Activated B cell treated with CpG ODN at 0.5 μM for 24 hours (primary cell): ENCODE results near the gene CROT. TPM values are rescaled to one million over a fixed set of nuclear protein-coding genes. Genes with fewer than 3 reads are reported as not detected.

Source experiments
- ATAC-seq: fragments of 200-7000 bp; cut with Tn5 transposase; one replicate; pipeline ENCODE4 v1.10.0; 2021; ENCODE audit warnings: low read depth, mild to moderate bottlenecking, moderate library complexity
- CTCF ChIA-PET: fragments of 350-600 bp; sonication (Branson Sonifier 250); formaldehyde crosslinking; loops from one replicate; lab custom pipeline; 2021; ENCODE audit warnings: antibody characterized with exemption; lab: Charles Lee
- POLR2A ChIA-PET: fragments of 350-600 bp; sonication (Branson Sonifier 250); formaldehyde crosslinking; loops from one replicate; lab custom pipeline; 2021; ENCODE audit warnings: antibody characterized with exemption; lab: Charles Lee
- DNase-seq: peaks from one replicate; pipeline ENCODE4 v3.0.0; 2022
- H3K27ac Mint-ChIP-seq: one replicate; pipeline ENCODE4 v1.8.0; 2020; ENCODE audit warnings: mixed read lengths
- H3K27me3 Mint-ChIP-seq: one replicate; pipeline ENCODE4 v1.8.0; 2021; ENCODE audit warnings: mixed read lengths
- H3K36me3 Mint-ChIP-seq: one replicate; pipeline ENCODE4 v1.8.0; 2021; ENCODE audit warnings: low read depth, mixed read lengths
- H3K4me1 Mint-ChIP-seq: one replicate; pipeline ENCODE4 v1.8.0; 2021; ENCODE audit warnings: mixed read lengths
- H3K4me3 Mint-ChIP-seq: one replicate; pipeline ENCODE4 v1.8.0; 2020; ENCODE audit warnings: mild to moderate bottlenecking, mixed read lengths
- H3K9me3 Mint-ChIP-seq: one replicate; pipeline ENCODE4 v1.8.0; 2020; ENCODE audit warnings: mixed read lengths
- CTCF ChIP-seq: fragments of 200-600 bp; IDR thresholded peaks from one replicate; pipeline ENCODE4 v1.8.0; 2022; ENCODE audit warnings: antibody characterized with exemption, mild to moderate bottlenecking
- intact Hi-C: fragments of 100-400 bp; cut with micrococcal nuclease; formaldehyde crosslinking; loops from one replicate; pipeline ENCODE4 v1.15.1; 2024
- total RNA-seq: library from RNA; stranded (reverse); gene quantifications from 2 replicates; pipeline ENCODE4 v1.2.3, GENCODE V29; 2022

CROT gene
- total RNA-seq, 1 donor from 2014 or later = 9.2 TPM

- H3K36me3 Mint-ChIP-seq = peaks cover 61% of the 10 kb centered on the region
- TF ChIP-seq CTCF = no peak
- DNase-seq = no peak
- POLR2A ChIA-PET = no interaction called here
- no peak overlapping the region for H3K27ac Mint-ChIP-seq
- H3K4me1 Mint-ChIP-seq = no peaks in the 10 kb centered on the region
- H3K9me3 Mint-ChIP-seq = peaks cover 19% of the 10 kb centered on the region
- no peak overlapping the region for H3K4me3 Mint-ChIP-seq
- CTCF ChIA-PET = no interaction called here
- intact Hi-C loops = no loop called here
- no peak for ATAC-seq
- no peaks in the 10 kb centered on the region for H3K27me3 Mint-ChIP-seq
These were observed 13.7 kb upstream of the CROT start for GRCh38 chr7:87331687-87332252.

- H3K27ac Mint-ChIP-seq = no peak overlapping the region
- no peak for DNase-seq
- H3K4me3 Mint-ChIP-seq = no peak overlapping the region
- H3K4me1 Mint-ChIP-seq = no peaks in the 10 kb centered on the region
- ATAC-seq = no peak
- CTCF ChIA-PET = no interaction called here
- POLR2A ChIA-PET = no interaction called here
- peaks cover 60% of the 10 kb centered on the region for H3K36me3 Mint-ChIP-seq
- intact Hi-C loops = no loop called here
- H3K9me3 Mint-ChIP-seq = peaks cover 14% of the 10 kb centered on the region
- no peak for TF ChIP-seq CTCF
- H3K27me3 Mint-ChIP-seq = no peaks in the 10 kb centered on the region
These were observed 13.1 kb upstream of the CROT start for GRCh38 chr7:87332321-87332720.

- H3K4me3 Mint-ChIP-seq = no peak overlapping the region
- no peak for DNase-seq
- H3K4me1 Mint-ChIP-seq = no peaks in the 10 kb centered on the region
- TF ChIP-seq CTCF = no peak
- ChIA-PET CTCF (no interaction called here), POLR2A (no interaction called here)
- no peak overlapping the region for H3K27ac Mint-ChIP-seq
- peaks cover 45% of the 10 kb centered on the region for H3K36me3 Mint-ChIP-seq
- no peaks in the 10 kb centered on the region for H3K27me3 Mint-ChIP-seq
- ATAC-seq = no peak
- intact Hi-C loops = no loop called here
- no peaks in the 10 kb centered on the region for H3K9me3 Mint-ChIP-seq
These were observed 9.3 kb upstream of the CROT start for GRCh38 chr7:87336136-87336535.

GRCh38 chr7:87337331-87337730 lies 8.1 kb upstream of the CROT start:
- ATAC-seq (no peak), DNase-seq (no peak)
- H3K4me3 Mint-ChIP-seq = no peak overlapping the region
- intact Hi-C loops = no loop called here
- H3K9me3 Mint-ChIP-seq = no peaks in the 10 kb centered on the region
- CTCF ChIA-PET = interaction anchor here (1.4 kb wide), 1 partner anchor 79 kb away, joined by 3 read pairs; no protein-coding TSS in a partner anchor
- no peak for TF ChIP-seq CTCF
- POLR2A ChIA-PET = no interaction called here
- H3K36me3 Mint-ChIP-seq = peaks cover 47% of the 10 kb centered on the region
- H3K27me3 Mint-ChIP-seq = no peaks in the 10 kb centered on the region
- no peaks in the 10 kb centered on the region for H3K4me1 Mint-ChIP-seq
- H3K27ac Mint-ChIP-seq = no peak overlapping the region

- Mint-ChIP-seq H3K36me3 (peaks cover 39% of the 10 kb centered on the region), H3K4me3 (no peak overlapping the region), H3K9me3 (no peaks in the 10 kb centered on the region), H3K27ac (no peak overlapping the region), H3K4me1 (peaks cover 12% of the 10 kb centered on the region), H3K27me3 (no peaks in the 10 kb centered on the region)
- CTCF ChIA-PET = no interaction called here
- no peak for TF ChIP-seq CTCF
- POLR2A ChIA-PET = no interaction called here
- DNase-seq (no peak), ATAC-seq (no peak)
- intact Hi-C loops = no loop called here
These were observed 6.0 kb upstream of the CROT start for GRCh38 chr7:87339373-87339897.
